ENCODE results near the gene COX20.
A peak's percentile ranks its signal among the peaks of the same experiment; 100 is the strongest.

COX20 gene

DNA sequence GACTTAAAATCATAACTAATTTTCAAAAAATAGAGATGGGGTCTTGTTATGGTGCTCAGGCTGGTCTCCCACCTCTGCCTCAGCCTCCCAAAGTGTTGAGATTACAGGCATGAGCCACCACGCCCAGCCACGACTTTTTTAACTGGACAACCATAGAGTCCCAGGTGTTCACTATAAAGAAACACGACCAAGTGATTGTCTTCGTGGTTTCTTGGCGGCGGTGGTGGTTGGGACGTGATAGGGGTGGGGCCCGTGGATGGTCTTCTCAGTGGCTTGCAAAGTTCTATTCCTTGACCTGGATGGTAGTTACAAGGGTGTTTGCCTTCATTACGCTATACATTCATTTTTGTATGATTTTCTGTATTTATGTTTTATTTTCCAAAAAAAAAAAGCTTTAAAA, 34.6 kb upstream of the COX20 start:
- Histone ChIP-seq H3K4me1 (ENCODE audit: low read depth, poor library complexity, severe bottlenecking) (no peaks in the 10 kb centered on the region), H2AFZ (ENCODE audit: low read depth) (no peak overlapping the region), H4K20me1 (ENCODE audit: insufficient read depth) (no peaks in the 10 kb centered on the region), H3K4me3 (IDR thresholded peaks at IDR 0.05; ENCODE audit: insufficient read depth, low read depth, low read length) (no peak overlapping the region), H3K36me3 (ENCODE audit: insufficient read depth) (no peaks in the 10 kb centered on the region), H3K9ac (no peak overlapping the region), H3K4me2 (no peak overlapping the region), H3K79me2 (ENCODE audit: insufficient read depth, low read depth) (no peaks in the 10 kb centered on the region), H3K27me3 (ENCODE audit: insufficient read depth, low read depth) (no peaks in the 10 kb centered on the region), H3K27ac (no peak overlapping the region)
- TF ChIP-seq, protein P1, sequence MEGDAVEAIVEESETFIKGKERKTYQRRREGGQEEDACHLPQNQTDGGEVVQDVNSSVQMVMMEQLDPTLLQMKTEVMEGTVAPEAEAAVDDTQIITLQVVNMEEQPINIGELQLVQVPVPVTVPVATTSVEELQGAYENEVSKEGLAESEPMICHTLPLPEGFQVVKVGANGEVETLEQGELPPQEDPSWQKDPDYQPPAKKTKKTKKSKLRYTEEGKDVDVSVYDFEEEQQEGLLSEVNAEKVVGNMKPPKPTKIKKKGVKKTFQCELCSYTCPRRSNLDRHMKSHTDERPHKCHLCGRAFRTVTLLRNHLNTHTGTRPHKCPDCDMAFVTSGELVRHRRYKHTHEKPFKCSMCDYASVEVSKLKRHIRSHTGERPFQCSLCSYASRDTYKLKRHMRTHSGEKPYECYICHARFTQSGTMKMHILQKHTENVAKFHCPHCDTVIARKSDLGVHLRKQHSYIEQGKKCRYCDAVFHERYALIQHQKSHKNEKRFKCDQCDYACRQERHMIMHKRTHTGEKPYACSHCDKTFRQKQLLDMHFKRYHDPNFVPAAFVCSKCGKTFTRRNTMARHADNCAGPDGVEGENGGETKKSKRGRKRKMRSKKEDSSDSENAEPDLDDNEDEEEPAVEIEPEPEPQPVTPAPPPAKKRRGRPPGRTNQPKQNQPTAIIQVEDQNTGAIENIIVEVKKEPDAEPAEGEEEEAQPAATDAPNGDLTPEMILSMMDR (conservative IDR thresholded peaks at IDR 0.05; ENCODE audit: low read depth, low read length) = no peak

DNA sequence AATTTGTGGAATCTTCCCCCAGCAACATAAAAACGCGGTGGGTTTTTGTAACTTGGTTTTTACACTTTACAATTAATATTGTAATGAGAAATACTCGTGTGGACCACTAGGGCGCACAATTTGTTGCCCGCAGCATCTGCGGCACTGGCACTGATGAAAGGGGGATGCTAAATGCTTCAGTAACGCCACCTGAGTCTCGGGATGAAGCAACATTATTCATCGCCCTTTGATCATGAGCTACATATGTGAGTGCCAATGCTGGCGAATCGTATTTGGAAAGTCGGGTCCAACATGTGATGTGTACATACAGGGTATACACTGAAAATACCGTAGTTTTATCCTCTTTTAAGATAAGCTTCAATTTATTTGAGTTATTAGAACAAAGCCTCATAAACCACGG, 34.2 kb upstream of the COX20 start:
- Histone ChIP-seq H2AFZ (ENCODE audit: low read depth) (no peak overlapping the region), H3K4me2 (no peak overlapping the region)

DNA sequence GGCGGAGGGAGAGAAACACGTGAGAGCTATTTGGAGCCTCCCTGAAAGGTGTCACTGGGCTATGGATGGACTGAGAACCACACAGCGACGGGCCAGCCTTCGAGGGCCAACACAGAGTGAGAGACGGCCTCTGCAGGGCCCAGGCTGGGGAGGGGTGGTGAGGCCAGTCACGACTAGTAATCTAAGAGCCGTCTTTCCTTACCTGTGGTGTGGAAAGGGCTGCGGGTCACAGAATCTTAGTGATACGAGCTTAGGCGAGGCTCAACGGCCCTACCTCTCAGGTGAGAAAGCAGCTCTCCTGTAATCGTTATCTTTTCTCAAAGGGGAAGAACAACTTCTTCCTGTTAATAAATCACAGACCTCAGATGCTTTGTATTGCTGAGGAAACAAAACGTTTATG, 33.4 kb upstream of the COX20 start:
- H3K79me2 ChIP-seq (ENCODE audit: insufficient read depth, low read depth) = no peaks in the 10 kb centered on the region
- TF ChIP-seq, protein P1 (conservative IDR thresholded peaks at IDR 0.05; ENCODE audit: low read depth, low read length) = no peak
- H3K4me1 ChIP-seq (ENCODE audit: low read depth, poor library complexity, severe bottlenecking) = no peaks in the 10 kb centered on the region
- no peaks in the 10 kb centered on the region for H3K36me3 ChIP-seq (ENCODE audit: insufficient read depth)
- H3K27me3 ChIP-seq (ENCODE audit: insufficient read depth, low read depth) = no peaks in the 10 kb centered on the region
- H2AFZ ChIP-seq (ENCODE audit: low read depth) = no peak overlapping the region
- H3K27ac ChIP-seq = no peak overlapping the region
- no peaks in the 10 kb centered on the region for H4K20me1 ChIP-seq (ENCODE audit: insufficient read depth)
- no peak overlapping the region for H3K4me3 ChIP-seq (IDR thresholded peaks at IDR 0.05; ENCODE audit: insufficient read depth, low read depth, low read length)
- H3K4me2 ChIP-seq = no peak overlapping the region
- H3K9ac ChIP-seq = no peak overlapping the region

More for the DNA sequence above, 34.2 kb upstream of the COX20 start:
- TF ChIP-seq, protein P1 (conservative IDR thresholded peaks at IDR 0.05; ENCODE audit: low read depth, low read length) = peak; percentile 74
- Histone ChIP-seq H3K27ac (no peak overlapping the region), H3K4me3 (IDR thresholded peaks at IDR 0.05; ENCODE audit: insufficient read depth, low read depth, low read length) (no peak overlapping the region), H4K20me1 (ENCODE audit: insufficient read depth) (no peaks in the 10 kb centered on the region), H3K9ac (no peak overlapping the region), H3K4me1 (ENCODE audit: low read depth, poor library complexity, severe bottlenecking) (no peaks in the 10 kb centered on the region), H3K27me3 (ENCODE audit: insufficient read depth, low read depth) (no peaks in the 10 kb centered on the region), H3K79me2 (ENCODE audit: insufficient read depth, low read depth) (no peaks in the 10 kb centered on the region), H3K36me3 (ENCODE audit: insufficient read depth) (no peaks in the 10 kb centered on the region)

DNA sequence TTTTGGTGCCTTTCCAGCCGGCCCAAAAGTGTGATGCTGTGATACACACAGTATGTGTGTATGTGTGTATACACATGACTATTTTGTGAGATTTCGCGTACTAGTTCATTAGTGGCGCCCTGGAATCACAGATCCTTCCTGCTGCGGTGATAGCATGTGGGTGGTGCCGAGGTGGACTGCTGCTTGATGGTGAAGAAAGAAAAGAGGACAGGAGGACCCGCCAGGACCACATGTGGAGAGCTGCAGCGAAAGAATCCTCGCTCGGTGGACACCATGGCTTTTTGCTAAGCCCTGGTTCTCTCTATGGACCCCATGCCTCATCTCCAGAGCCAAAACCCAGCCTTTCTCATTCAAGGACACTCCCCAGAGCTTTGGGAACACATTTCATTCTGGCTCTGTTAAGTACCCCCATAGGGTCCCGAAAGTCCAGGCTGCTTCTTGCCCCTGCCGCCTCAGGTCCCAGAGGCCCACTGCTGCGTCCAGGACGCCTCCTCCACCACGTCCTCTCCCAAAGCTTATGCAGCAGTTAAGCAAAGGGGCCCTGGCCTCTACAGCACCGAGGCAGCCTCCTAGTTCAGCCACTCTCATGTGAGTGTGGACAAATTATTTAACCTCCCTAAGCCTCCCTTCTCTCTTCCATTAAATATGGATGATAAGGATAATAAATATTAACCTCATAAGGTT, 32.8 kb upstream of the COX20 start:
- H3K9ac ChIP-seq = no peak overlapping the region
- TF ChIP-seq, protein P1 (conservative IDR thresholded peaks at IDR 0.05; ENCODE audit: low read depth, low read length) = no peak
- H2AFZ ChIP-seq (ENCODE audit: low read depth) = no peak overlapping the region
- no peaks in the 10 kb centered on the region for H3K4me1 ChIP-seq (ENCODE audit: low read depth, poor library complexity, severe bottlenecking)
- H3K27ac ChIP-seq = no peak overlapping the region
- no peaks in the 10 kb centered on the region for H3K79me2 ChIP-seq (ENCODE audit: insufficient read depth, low read depth)
- H3K27me3 ChIP-seq (ENCODE audit: insufficient read depth, low read depth) = no peaks in the 10 kb centered on the region
- no peak overlapping the region for H3K4me2 ChIP-seq
- H4K20me1 ChIP-seq (ENCODE audit: insufficient read depth) = no peaks in the 10 kb centered on the region
- no peaks in the 10 kb centered on the region for H3K36me3 ChIP-seq (ENCODE audit: insufficient read depth)
- H3K4me3 ChIP-seq (IDR thresholded peaks at IDR 0.05; ENCODE audit: insufficient read depth, low read depth, low read length) = no peak overlapping the region

All from KMS-11 (cell line).